Type B pancreatic cell (in vitro differentiated cells): ENCODE results near the gene ZNF778. TPM values are rescaled to one million over a fixed set of nuclear protein-coding genes. Genes with fewer than 3 reads are reported as not detected.
A peak's percentile ranks its signal among the peaks of the same experiment; 100 is the strongest.

Source experiments
- DNase-seq: peaks from one replicate; pipeline ENCODE4 v3.0.0; 2021; ENCODE audit warnings: mixed read lengths; ENCODE audit not compliant: unreplicated experiment; ENCODE audit errors: extremely low spot score
- H3K27ac Mint-ChIP-seq: 2 replicates; pipeline ENCODE4 v1.8.0; 2021; ENCODE audit warnings: mild to moderate bottlenecking, mixed read lengths
- H3K27me3 Mint-ChIP-seq: 2 replicates; pipeline ENCODE4 v1.8.0; 2021; ENCODE audit warnings: mixed read lengths
- H3K36me3 Mint-ChIP-seq: 2 replicates; pipeline ENCODE4 v1.8.0; 2021; ENCODE audit warnings: mixed read lengths
- H3K4me1 Mint-ChIP-seq: one replicate; pipeline ENCODE4 v1.8.0; 2021; ENCODE audit warnings: mixed read lengths; ENCODE audit not compliant: unreplicated experiment
- H3K4me3 Mint-ChIP-seq: 2 replicates; pipeline ENCODE4 v1.8.0; 2021; ENCODE audit warnings: mild to moderate bottlenecking, mixed read lengths
- H3K9me3 Mint-ChIP-seq: 2 replicates; pipeline ENCODE4 v1.8.0; 2021; ENCODE audit warnings: mixed read lengths
- CTCF ChIP-seq: fragments of 200-600 bp; sonication (generic); conservative IDR thresholded peaks from 2 replicates; pipeline ENCODE4 v1.5.0; 2021; ENCODE audit warnings: antibody characterized with exemption, mild to moderate bottlenecking
- total RNA-seq: library from RNA; stranded (reverse); gene quantifications from 2 replicates; pipeline ENCODE4 v1.2.1, GENCODE V29; 2021; ENCODE audit warnings: low replicate concordance

The ZNF778 gene
- total RNA-seq, 1 donor from 2014 or later = 14.4 TPM

DNA sequence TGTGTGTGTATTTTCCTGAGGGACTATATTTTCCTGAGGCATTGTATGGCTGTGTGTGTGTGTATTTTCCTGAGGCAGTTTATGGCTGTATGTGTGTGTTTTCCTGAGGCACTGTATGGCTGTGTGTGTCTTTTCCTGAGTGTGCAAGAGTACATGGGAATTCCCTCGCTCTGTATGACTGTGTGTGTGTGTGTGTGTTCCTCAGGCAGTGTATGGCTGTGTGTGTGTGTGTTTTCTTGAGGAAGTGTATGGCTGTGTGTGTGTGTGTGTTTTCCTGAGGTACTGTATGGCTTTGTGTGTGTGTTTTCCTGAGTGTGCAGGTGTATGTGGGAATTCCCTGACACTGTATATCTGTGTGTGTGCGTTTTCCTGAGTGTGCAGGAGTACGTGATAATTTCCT is 4.1 kb downstream of the ZNF778 start:
- Mint-ChIP-seq H3K36me3 (peaks cover 25% of the 10 kb centered on the region), H3K9me3 (no peaks in the 10 kb centered on the region), H3K4me1 (peaks cover 11% of the 10 kb centered on the region), H3K27me3 (no peaks in the 10 kb centered on the region), H3K27ac (peak overlapping the region; percentile 44), H3K4me3 (no peak overlapping the region)
- TF ChIP-seq CTCF = no peak
- no peak for DNase-seq

GRCh38 chr16:89222931-89223330 is 5.4 kb downstream of the ZNF778 start:
- Mint-ChIP-seq H3K27me3 (no peaks in the 10 kb centered on the region), H3K4me3 (no peak overlapping the region), H3K36me3 (peaks cover 37% of the 10 kb centered on the region), H3K4me1 (peaks cover 10% of the 10 kb centered on the region), H3K9me3 (peaks cover 5% of the 10 kb centered on the region), H3K27ac (no peak overlapping the region)
- no peak for DNase-seq
- TF ChIP-seq CTCF = no peak

DNA sequence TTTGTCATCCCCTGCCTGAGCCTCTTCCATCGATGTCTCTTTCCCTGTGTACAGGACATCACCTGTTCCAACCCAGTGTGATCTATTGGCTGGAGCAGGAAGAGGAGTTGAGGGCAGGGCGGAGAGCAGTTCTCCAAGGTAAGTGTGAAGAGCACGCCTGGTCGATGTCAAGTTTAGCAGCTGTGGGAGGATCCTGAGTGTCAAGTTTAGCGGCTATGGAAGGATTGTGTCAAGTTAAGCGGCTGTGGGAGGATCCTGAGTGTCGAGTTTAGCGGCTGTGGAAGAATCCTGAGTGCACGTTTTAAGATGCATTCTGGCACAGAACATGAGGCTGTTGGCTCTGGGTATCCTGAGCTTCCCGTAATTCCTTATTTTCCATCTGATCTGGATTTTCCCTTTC is 7.2 kb downstream of the ZNF778 start:
- no peak for DNase-seq
- Mint-ChIP-seq H3K27me3 (no peaks in the 10 kb centered on the region), H3K27ac (no peak overlapping the region), H3K36me3 (peaks cover 50% of the 10 kb centered on the region), H3K4me3 (no peak overlapping the region), H3K4me1 (peaks cover 4% of the 10 kb centered on the region), H3K9me3 (peaks cover 5% of the 10 kb centered on the region)
- no peak for TF ChIP-seq CTCF

DNA sequence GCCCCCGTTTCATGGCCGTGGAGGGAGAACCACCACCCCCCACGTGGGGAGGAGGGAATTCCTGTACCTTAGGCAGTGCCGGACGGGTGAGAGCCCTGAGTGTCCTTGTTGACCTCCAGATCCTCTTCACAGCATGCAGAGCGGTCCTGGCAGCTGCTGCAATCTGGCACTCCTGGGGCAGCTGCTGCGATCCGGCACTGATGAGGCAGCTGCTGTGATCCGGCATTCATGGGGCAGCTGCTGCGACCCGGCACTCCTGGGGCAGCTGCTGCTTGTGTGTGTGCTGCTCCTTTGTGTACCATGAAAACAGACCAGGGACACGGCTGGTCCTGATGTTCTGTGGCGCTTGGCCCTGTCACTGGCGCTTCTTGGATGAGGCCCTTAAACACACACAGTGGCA is 12.8 kb downstream of the ZNF778 start:
- Mint-ChIP-seq H3K4me1 (no peaks in the 10 kb centered on the region), H3K4me3 (no peak overlapping the region), H3K36me3 (peaks cover 53% of the 10 kb centered on the region), H3K27me3 (no peaks in the 10 kb centered on the region), H3K9me3 (peaks cover 5% of the 10 kb centered on the region), H3K27ac (no peak overlapping the region)
- no peak for TF ChIP-seq CTCF
- DNase-seq = no peak

DNA sequence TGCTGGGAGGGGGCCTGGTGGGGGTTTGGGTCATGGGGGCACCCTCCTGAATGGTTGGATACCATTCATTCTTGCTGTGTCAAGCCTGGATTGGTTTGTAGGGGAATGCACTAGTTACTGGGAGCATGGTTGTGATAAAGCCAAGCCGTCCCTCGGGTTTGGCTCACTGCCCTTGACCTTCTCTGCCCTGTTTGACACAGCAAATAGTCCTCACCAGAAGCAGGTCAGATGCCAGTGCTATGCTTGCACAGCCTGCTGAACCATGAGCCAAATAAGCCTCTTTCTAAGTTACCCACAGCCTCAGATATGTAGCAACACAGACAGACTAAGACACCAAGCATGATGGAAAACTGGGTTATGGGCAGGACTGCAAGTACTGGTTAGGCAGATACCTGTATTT is 14.6 kb downstream of the ZNF778 start:
- H3K9me3 Mint-ChIP-seq = peaks cover 5% of the 10 kb centered on the region
- DNase-seq = no peak
- no peaks in the 10 kb centered on the region for H3K4me1 Mint-ChIP-seq
- peaks cover 43% of the 10 kb centered on the region for H3K36me3 Mint-ChIP-seq
- H3K27me3 Mint-ChIP-seq = no peaks in the 10 kb centered on the region
- no peak overlapping the region for H3K4me3 Mint-ChIP-seq
- TF ChIP-seq CTCF = no peak
- no peak overlapping the region for H3K27ac Mint-ChIP-seq
